Breast epithelium (tissue), 4 donors: Measurements from ENCODE around the gene RFLNA. TPM values are rescaled to one million over a fixed set of nuclear protein-coding genes. Genes with fewer than 3 reads are reported as not detected.

ENCODE experiments used
- DNase-seq, 2 donors: peaks; one replicate each; pipeline ENCODE4 v3.0.0-alpha.2; 2019; ENCODE audit warnings: low spot score in 2 of 2
- H3K27ac ChIP-seq, 2 donors: fragments of 200-600 bp; sonication (generic) in 1 of 2; one replicate each; pipeline ENCODE4 v1.5.1; 2016 to 2019; ENCODE audit warnings: mild to moderate bottlenecking in 1 of 2
- H3K27me3 ChIP-seq, 2 donors: fragments of 200-600 bp; sonication (generic) in 1 of 2; one replicate each; pipeline versions ENCODE4 v1.5.1 to v1.6.0; 2017 to 2019; ENCODE audit warnings: control low read depth in 1 of 2, mild to moderate bottlenecking in 1 of 2
- H3K36me3 ChIP-seq: fragments of 200-600 bp; one replicate; pipeline ENCODE4 v1.5.1; 2019
- H3K4me1 ChIP-seq, 2 donors: fragments of 200-600 bp; sonication (generic); one replicate each; pipeline ENCODE4 v1.5.1; 2016 to 2019; ENCODE audit warnings: control low read depth in 1 of 2
- H3K4me3 ChIP-seq, 3 donors: fragments of 200-600 bp; sonication (generic); 1 replicate in 2 of 3; 2 replicates in 1 of 3; pipeline ENCODE4 v1.5.1; 2016 to 2019; ENCODE audit warnings: mild to moderate bottlenecking in 3 of 3, moderate library complexity in 2 of 3
- H3K9me3 ChIP-seq, 2 donors: fragments of 200-600 bp; sonication (generic) in 1 of 2; one replicate each; pipeline ENCODE4 v1.5.1; 2016 to 2019; ENCODE audit warnings: control low read depth in 1 of 2
- POLR2A ChIP-seq: fragments of 450-650 bp; IDR thresholded peaks from one replicate; pipeline ENCODE4 v1.6.1; 2016; ENCODE audit warnings: antibody characterized with exemption, mild to moderate bottlenecking, moderate library complexity
- POLR2AphosphoS5 ChIP-seq, 3 donors: sonication (generic); formaldehyde crosslinking; IDR thresholded peaks; one replicate each; pipeline ENCODE4 v1.6.1; 2017; ENCODE audit warnings: antibody characterized with exemption in 3 of 3
- intact Hi-C: fragments of 100-400 bp; cut with DNase I; formaldehyde crosslinking; loops from one replicate; pipeline ENCODE4 v1.15.1; 2023; ENCODE audit warnings: low total_unique reads
- total RNA-seq, 3 donors: library from RNA; depleted of rRNA; stranded (reverse); fragments of >200 nt; gene quantifications; one replicate each; pipeline ENCODE4 v1.1.0, GENCODE V29; 2016
- TF ChIP-seq, protein P1 (sequence below), 3 donors: fragments of 450-650 bp; IDR thresholded peaks; one replicate each; pipeline ENCODE4 v1.5.1; 2016 to 2017; ENCODE audit warnings: antibody characterized with exemption in 3 of 3, mild to moderate bottlenecking in 3 of 3, moderate library complexity in 3 of 3

Gene RFLNA
- total RNA-seq, 3 donors from 2014 or later, result 1.3 to 11.4 TPM; not detected in 1

DNA sequence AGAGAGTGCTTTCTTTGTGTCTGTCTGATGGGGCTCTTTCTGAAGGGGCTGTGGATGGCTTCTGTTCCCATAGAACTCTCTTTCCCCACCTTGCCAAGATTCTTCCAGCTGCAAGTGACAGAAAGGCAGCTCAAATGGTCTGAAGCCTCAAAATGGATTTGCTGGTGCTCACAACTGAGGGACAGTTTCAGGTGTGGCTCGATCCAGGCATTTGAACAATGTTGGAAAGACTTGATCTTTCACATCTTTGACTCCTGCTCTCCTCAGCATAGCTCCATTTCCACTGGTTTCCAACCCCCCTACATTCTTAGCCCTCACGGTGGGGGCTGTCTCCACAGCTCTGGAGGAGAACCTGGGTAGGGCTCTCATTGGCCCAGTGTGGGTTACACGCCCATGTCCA lies 15.9 kb downstream of the RFLNA start:
- H3K27ac ChIP-seq, result no peak overlapping the region
- TF ChIP-seq POLR2A (no peak), POLR2AphosphoS5 (IDR thresholded peaks at IDR 0.05) (no peak)
- TF ChIP-seq, protein P1, sequence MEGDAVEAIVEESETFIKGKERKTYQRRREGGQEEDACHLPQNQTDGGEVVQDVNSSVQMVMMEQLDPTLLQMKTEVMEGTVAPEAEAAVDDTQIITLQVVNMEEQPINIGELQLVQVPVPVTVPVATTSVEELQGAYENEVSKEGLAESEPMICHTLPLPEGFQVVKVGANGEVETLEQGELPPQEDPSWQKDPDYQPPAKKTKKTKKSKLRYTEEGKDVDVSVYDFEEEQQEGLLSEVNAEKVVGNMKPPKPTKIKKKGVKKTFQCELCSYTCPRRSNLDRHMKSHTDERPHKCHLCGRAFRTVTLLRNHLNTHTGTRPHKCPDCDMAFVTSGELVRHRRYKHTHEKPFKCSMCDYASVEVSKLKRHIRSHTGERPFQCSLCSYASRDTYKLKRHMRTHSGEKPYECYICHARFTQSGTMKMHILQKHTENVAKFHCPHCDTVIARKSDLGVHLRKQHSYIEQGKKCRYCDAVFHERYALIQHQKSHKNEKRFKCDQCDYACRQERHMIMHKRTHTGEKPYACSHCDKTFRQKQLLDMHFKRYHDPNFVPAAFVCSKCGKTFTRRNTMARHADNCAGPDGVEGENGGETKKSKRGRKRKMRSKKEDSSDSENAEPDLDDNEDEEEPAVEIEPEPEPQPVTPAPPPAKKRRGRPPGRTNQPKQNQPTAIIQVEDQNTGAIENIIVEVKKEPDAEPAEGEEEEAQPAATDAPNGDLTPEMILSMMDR (IDR thresholded peaks at IDR 0.05), result no peak
- intact Hi-C loops, result no loop called here
- no peak overlapping the region for H3K4me3 ChIP-seq
- no peak for DNase-seq
- no peaks in the 10 kb centered on the region for H3K4me1 ChIP-seq
- H3K36me3 ChIP-seq, result no peaks in the 10 kb centered on the region
- H3K27me3 ChIP-seq, result no peaks in the 10 kb centered on the region
- H3K9me3 ChIP-seq, result no peaks in the 10 kb centered on the region

DNA sequence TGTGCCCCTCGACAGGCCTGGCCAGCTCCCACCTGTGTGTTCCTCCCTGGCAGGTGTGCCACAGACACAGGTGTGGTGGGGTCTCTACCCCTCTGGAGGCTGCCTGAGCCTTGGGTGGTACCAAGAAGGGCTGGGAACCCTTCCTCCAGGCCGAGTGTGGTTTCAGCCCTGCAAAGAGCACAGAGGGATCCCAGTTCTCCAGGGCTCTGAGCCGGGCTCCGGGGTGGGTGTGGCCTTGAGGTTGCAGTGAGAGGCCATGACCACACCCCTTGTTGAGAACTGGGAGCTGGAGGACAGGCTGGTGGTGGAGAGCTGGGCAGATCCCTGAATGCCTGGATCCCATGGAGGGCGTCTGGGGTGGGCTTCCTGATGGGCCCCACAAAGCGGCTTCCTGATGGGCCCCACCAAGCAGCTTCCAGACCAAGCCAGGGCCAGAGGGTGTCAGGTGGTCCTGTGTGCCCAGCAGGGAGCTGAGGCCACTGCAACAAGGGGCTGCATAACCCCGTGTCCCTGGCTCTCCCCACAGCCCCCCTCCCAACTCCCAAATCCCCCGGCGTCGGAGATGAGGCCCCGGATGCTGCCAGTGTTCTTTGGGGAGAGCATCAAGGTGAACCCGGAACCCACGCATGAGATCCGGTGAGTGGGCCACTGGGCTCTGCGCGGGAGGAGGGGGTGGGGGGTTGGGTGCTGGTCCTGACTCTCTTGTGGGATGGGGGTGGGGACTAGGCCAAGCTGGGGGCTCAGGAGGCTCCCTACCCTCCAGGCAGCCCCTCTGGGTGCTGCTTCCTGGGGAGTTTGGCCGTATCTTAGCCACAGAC lies 16.6 kb downstream of the RFLNA start:
- TF ChIP-seq POLR2A, result no peak
- no peak for TF ChIP-seq POLR2AphosphoS5 (IDR thresholded peaks at IDR 0.05)
- TF ChIP-seq, protein P1 (IDR thresholded peaks at IDR 0.05), result no peak
- Histone ChIP-seq H3K36me3 (no peaks in the 10 kb centered on the region), H3K4me1 (no peaks in the 10 kb centered on the region), H3K27ac (no peak overlapping the region), H3K27me3 (no peaks in the 10 kb centered on the region), H3K9me3 (no peaks in the 10 kb centered on the region), H3K4me3 (no peak overlapping the region)
- DNase-seq, result no peak
- intact Hi-C loops, result no loop called here

DNA sequence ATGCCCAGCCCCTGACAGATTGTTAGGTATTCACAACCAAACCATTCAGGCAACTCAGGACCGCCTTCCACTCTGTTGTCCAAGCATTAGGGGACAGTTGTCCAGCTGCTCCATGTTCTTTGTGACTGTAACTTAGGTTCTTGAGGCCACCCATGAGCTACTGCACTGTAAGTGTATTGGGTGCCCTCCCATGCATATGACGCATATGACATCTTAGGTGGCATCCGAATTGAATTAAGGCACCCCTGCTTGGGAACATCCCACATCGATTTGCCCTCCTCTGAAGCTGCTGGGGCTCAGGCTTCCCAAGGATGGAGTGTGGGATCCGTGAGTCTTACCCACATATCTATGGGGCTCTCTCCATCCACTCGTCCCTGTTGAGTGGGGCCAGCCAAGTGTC lies 17.7 kb downstream of the RFLNA start:
- TF ChIP-seq POLR2A (no peak), POLR2AphosphoS5 (IDR thresholded peaks at IDR 0.05) (no peak)
- TF ChIP-seq, protein P1 (IDR thresholded peaks at IDR 0.05), result no peak
- Histone ChIP-seq H3K4me1 (no peaks in the 10 kb centered on the region), H3K9me3 (no peaks in the 10 kb centered on the region), H3K27me3 (no peaks in the 10 kb centered on the region), H3K27ac (no peak overlapping the region), H3K4me3 (no peak overlapping the region), H3K36me3 (no peaks in the 10 kb centered on the region)
- intact Hi-C loops, result no loop called here
- DNase-seq, result no peak

DNA sequence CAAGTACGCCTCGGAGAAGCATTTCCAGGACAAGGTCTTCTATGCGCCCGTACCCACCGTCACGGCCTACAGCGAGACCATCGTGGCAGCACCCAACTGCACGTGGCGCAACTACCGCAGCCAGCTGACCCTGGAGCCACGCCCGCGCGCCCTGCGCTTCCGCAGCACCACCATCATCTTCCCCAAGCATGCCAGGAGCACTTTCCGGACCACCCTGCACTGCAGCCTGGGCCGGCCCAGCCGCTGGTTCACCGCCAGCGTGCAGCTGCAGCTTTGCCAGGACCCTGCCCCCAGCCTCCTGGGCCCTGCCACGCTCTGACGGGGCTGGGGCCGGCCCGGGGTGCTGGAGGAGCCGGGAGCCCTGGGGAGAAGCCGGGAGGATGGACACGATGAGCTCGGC lies 19.3 kb downstream of the RFLNA start:
- intact Hi-C loops, result no loop called here

DNA sequence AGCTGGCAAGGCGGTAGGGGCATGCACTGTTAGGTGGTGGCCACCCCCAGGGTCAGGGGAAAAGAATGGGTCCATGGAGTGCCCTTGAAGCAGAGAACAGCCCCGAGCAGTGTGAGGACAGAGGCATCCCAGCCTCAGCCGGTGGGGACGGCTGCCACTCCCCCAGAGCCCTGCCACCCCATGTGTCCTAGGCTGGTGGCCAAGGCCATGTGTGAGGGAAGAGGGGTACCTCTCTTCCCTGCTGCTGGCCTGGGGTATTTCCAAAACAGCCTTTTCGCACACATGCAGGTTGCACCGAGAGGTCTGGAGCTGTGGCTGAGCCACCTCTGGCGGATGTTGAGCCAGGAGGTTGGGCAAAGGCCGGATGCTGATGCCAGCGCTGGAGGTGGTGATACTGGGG lies 19.9 kb downstream of the RFLNA start:
- H3K36me3 ChIP-seq, result no peaks in the 10 kb centered on the region
- no peak overlapping the region for H3K4me3 ChIP-seq
- DNase-seq, result no peak
- no peaks in the 10 kb centered on the region for H3K27me3 ChIP-seq
- intact Hi-C loops, result no loop called here
- TF ChIP-seq POLR2AphosphoS5 (IDR thresholded peaks at IDR 0.05) (no peak), POLR2A (no peak)
- TF ChIP-seq, protein P1 (IDR thresholded peaks at IDR 0.05), result no peak
- H3K9me3 ChIP-seq, result no peaks in the 10 kb centered on the region
- no peak overlapping the region for H3K27ac ChIP-seq
- no peaks in the 10 kb centered on the region for H3K4me1 ChIP-seq

More for the DNA sequence above, 19.3 kb downstream of the RFLNA start:
- H3K27ac ChIP-seq, result peak overlapping the region in 1 of 2 donors; percentile 7
- H3K36me3 ChIP-seq, result no peaks in the 10 kb centered on the region
- no peak for TF ChIP-seq POLR2A
- no peak for TF ChIP-seq POLR2AphosphoS5 (IDR thresholded peaks at IDR 0.05)
- TF ChIP-seq, protein P1 (IDR thresholded peaks at IDR 0.05), result no peak
- DNase-seq, result no peak
- no peaks in the 10 kb centered on the region for H3K9me3 ChIP-seq
- no peaks in the 10 kb centered on the region for H3K27me3 ChIP-seq
- no peak overlapping the region for H3K4me3 ChIP-seq
- H3K4me1 ChIP-seq, result no peaks in the 10 kb centered on the region
